ENCODE measurements around the gene PNPLA7. TPM values are rescaled to one million over a fixed set of nuclear protein-coding genes. Genes with fewer than 3 reads are reported as not detected.

The PNPLA7 gene
- total RNA-seq, 3 donors from 2014 or later (not counting 1 experiment from before 2014, with no cell fraction given), result 4.3 to 6.4 (median 4.9) TPM

GRCh38 chr9:137428311-137428630, 121.9 kb downstream of the PNPLA7 start:
- no peak overlapping the region for H3K4me3 Mint-ChIP-seq
- H3K36me3 Mint-ChIP-seq, result no peaks in the 10 kb centered on the region
- DNase-seq (no peak), ATAC-seq (no peak)
- no peaks in the 10 kb centered on the region for H3K9me3 ChIP-seq (ENCODE audit: control insufficient read depth, insufficient read depth, low read length)
- no peaks in the 10 kb centered on the region for H3K27me3 Mint-ChIP-seq (ENCODE audit: low read depth in 2 of 2)
- WGBS (ENCODE audit: insufficient coverage), result 89% methylated on average over 6 of the region's 6 CpGs
- H3K27me3 ChIP-seq (ENCODE audit: control insufficient read depth, insufficient read depth, low read length), result no peaks in the 10 kb centered on the region
- no peaks in the 10 kb centered on the region for H3K36me3 ChIP-seq (ENCODE audit: control insufficient read depth, insufficient read depth, low read length)
- peaks cover 0 to 5% of the 10 kb centered on the region in 2 donors for H3K4me1 Mint-ChIP-seq
- H3K27ac ChIP-seq (ENCODE audit: low read length), result no peak overlapping the region
- H3K9me3 Mint-ChIP-seq, result no peaks in the 10 kb centered on the region
- peaks cover 16% of the 10 kb centered on the region for H3K4me1 ChIP-seq (ENCODE audit: control insufficient read depth, insufficient read depth, low read length)
- H3K27ac Mint-ChIP-seq, result no peak overlapping the region
- H3K4me3 ChIP-seq (ENCODE audit: low read length), result no peak overlapping the region
- intact Hi-C loops (cut with micrococcal nuclease), result no loop called here
- no peak for TF ChIP-seq CTCF (IDR thresholded peaks at IDR 0.05)

GRCh38 chr9:137427454-137428310, 122.5 kb downstream of the PNPLA7 start:
- H3K4me1 ChIP-seq (ENCODE audit: control insufficient read depth, insufficient read depth, low read length), result peaks cover 12% of the 10 kb centered on the region
- H3K4me1 Mint-ChIP-seq, result peaks cover 0 to 5% of the 10 kb centered on the region in 2 donors
- TF ChIP-seq CTCF (IDR thresholded peaks at IDR 0.05), result no peak
- DNase-seq (no peak), ATAC-seq (no peak)
- H3K9me3 ChIP-seq (ENCODE audit: control insufficient read depth, insufficient read depth, low read length), result no peaks in the 10 kb centered on the region
- H3K27me3 Mint-ChIP-seq (ENCODE audit: low read depth in 2 of 2), result no peaks in the 10 kb centered on the region
- H3K36me3 ChIP-seq (ENCODE audit: control insufficient read depth, insufficient read depth, low read length), result no peaks in the 10 kb centered on the region
- H3K27ac Mint-ChIP-seq, result no peak overlapping the region
- no peaks in the 10 kb centered on the region for H3K36me3 Mint-ChIP-seq
- no peaks in the 10 kb centered on the region for H3K27me3 ChIP-seq (ENCODE audit: control insufficient read depth, insufficient read depth, low read length)
- H3K4me3 ChIP-seq (ENCODE audit: low read length), result no peak overlapping the region
- H3K9me3 Mint-ChIP-seq, result no peaks in the 10 kb centered on the region
- no peak overlapping the region for H3K27ac ChIP-seq (ENCODE audit: low read length)
- intact Hi-C loops (cut with micrococcal nuclease), result no loop called here
- H3K4me3 Mint-ChIP-seq, result no peak overlapping the region
- WGBS (ENCODE audit: insufficient coverage), result 72% methylated on average over 27 of the region's 27 CpGs

GRCh38 chr9:137426018-137426681, 124.1 kb downstream of the PNPLA7 start:
- WGBS (ENCODE audit: insufficient coverage), result 91% methylated on average over 17 of the region's 18 CpGs
- intact Hi-C loops (cut with micrococcal nuclease), result no loop called here
- TF ChIP-seq CTCF (IDR thresholded peaks at IDR 0.05), result no peak

More at GRCh38 chr9:137426018-137426681, 124.1 kb downstream of the PNPLA7 start:
- no peaks in the 10 kb centered on the region for H3K36me3 Mint-ChIP-seq
- Histone ChIP-seq H3K36me3 (ENCODE audit: control insufficient read depth, insufficient read depth, low read length) (no peaks in the 10 kb centered on the region), H3K9me3 (ENCODE audit: control insufficient read depth, insufficient read depth, low read length) (no peaks in the 10 kb centered on the region), H3K4me1 (ENCODE audit: control insufficient read depth, insufficient read depth, low read length) (peaks cover 22% of the 10 kb centered on the region), H3K27me3 (ENCODE audit: control insufficient read depth, insufficient read depth, low read length) (no peaks in the 10 kb centered on the region), H3K27ac (ENCODE audit: low read length) (no peak overlapping the region), H3K4me3 (ENCODE audit: low read length) (no peak overlapping the region)
- no peaks in the 10 kb centered on the region for H3K9me3 Mint-ChIP-seq
- H3K27me3 Mint-ChIP-seq (ENCODE audit: low read depth in 2 of 2), result no peaks in the 10 kb centered on the region
- H3K4me1 Mint-ChIP-seq, result peaks cover 0 to 5% of the 10 kb centered on the region in 2 donors
- H3K4me3 Mint-ChIP-seq, result no peak overlapping the region
- no peak overlapping the region for H3K27ac Mint-ChIP-seq
- DNase-seq, result no peak
- ATAC-seq, result no peak
